ENCODE data around the gene ULK1.
"Not testable (repeated sequence)": the region's sequence is repeated elsewhere in the genome, so short reads cannot be mapped to it uniquely, and the experiment has no call there.

The ULK1 gene

GRCh38 chr12:131941116-131941986, 46.9 kb downstream of the ULK1 start:
- in situ Hi-C loops (cut with MboI; ENCODE audit: low sequenced_read_pairs), result no loop called here

GRCh38 chr12:131941987-131942341, 47.5 kb downstream of the ULK1 start:
- in situ Hi-C loops (cut with MboI; ENCODE audit: low sequenced_read_pairs), result no loop called here

- in situ Hi-C loops (cut with MboI; ENCODE audit: low sequenced_read_pairs), result no loop called here
Observed at GRCh38 chr12:131942671-131943070, 48.2 kb downstream of the ULK1 start.

- in situ Hi-C loops (cut with MboI; ENCODE audit: low sequenced_read_pairs), result no loop called here
Observed at GRCh38 chr12:131943389-131943788, 49.0 kb downstream of the ULK1 start.

- in situ Hi-C loops (cut with MboI; ENCODE audit: low sequenced_read_pairs), result no loop called here
Observed at GRCh38 chr12:131943876-131944275, 49.5 kb downstream of the ULK1 start.

- in situ Hi-C loops (cut with MboI; ENCODE audit: low sequenced_read_pairs), result no loop called here
Observed at GRCh38 chr12:131944601-131945251, 50.3 kb downstream of the ULK1 start.

GRCh38 chr12:131946757-131947156, 52.3 kb downstream of the ULK1 start:
- in situ Hi-C loops (cut with MboI; ENCODE audit: low sequenced_read_pairs), result no loop called here

GRCh38 chr12:131947482-131948027, 53.1 kb downstream of the ULK1 start:
- in situ Hi-C loops (cut with MboI; ENCODE audit: low sequenced_read_pairs), result no loop called here

- in situ Hi-C loops (cut with MboI; ENCODE audit: low sequenced_read_pairs), result no loop called here
Observed at GRCh38 chr12:131948166-131948712, 53.8 kb downstream of the ULK1 start.

- in situ Hi-C loops (cut with MboI; ENCODE audit: low sequenced_read_pairs), result not testable (repeated sequence)
Observed at GRCh38 chr12:131948713-131949430, 54.5 kb downstream of the ULK1 start.

GRCh38 chr12:131949431-131950181, 55.2 kb downstream of the ULK1 start, which contains the start of gene EP400:
EP400 (plus strand) TSS chr12:131949942; CDS start chr12:131960620, 10,678 bp downstream.
- in situ Hi-C loops (cut with MboI; ENCODE audit: low sequenced_read_pairs), result no loop called here

- in situ Hi-C loops (cut with MboI; ENCODE audit: low sequenced_read_pairs), result no loop called here
Observed at GRCh38 chr12:131950182-131950913, 55.9 kb downstream of the ULK1 start.

GRCh38 chr12:131953810-131954209, 59.4 kb downstream of the ULK1 start:
- in situ Hi-C loops (cut with MboI; ENCODE audit: low sequenced_read_pairs), result not testable (repeated sequence)

- in situ Hi-C loops (cut with MboI; ENCODE audit: low sequenced_read_pairs), result not testable (repeated sequence)
Observed at GRCh38 chr12:131954460-131954859, 60.0 kb downstream of the ULK1 start.

- in situ Hi-C loops (cut with MboI; ENCODE audit: low sequenced_read_pairs), result no loop called here
Observed at GRCh38 chr12:131959116-131959515, 64.7 kb downstream of the ULK1 start.

GRCh38 chr12:131959641-131960589, 65.5 kb downstream of the ULK1 start:
- in situ Hi-C loops (cut with MboI; ENCODE audit: low sequenced_read_pairs), result no loop called here

GRCh38 chr12:131960590-131961325, 66.3 kb downstream of the ULK1 start:
- in situ Hi-C loops (cut with MboI; ENCODE audit: low sequenced_read_pairs), result not testable (repeated sequence)

GRCh38 chr12:131961328-131961727, 66.9 kb downstream of the ULK1 start:
- in situ Hi-C loops (cut with MboI; ENCODE audit: low sequenced_read_pairs), result not testable (repeated sequence)
